Neural cell (in vitro differentiated cells): ENCODE results near the gene IYD. TPM values are rescaled to one million over a fixed set of nuclear protein-coding genes. Genes with fewer than 3 reads are reported as not detected.

ENCODE experiments used
- H2AFZ ChIP-seq: fragments of 200-600, 300-800 bp; sonication (generic), shearing (Covaris generic); 2 replicates; pipeline ENCODE4 v1.6.0; 2014; ENCODE audit warnings: low read depth, mild to moderate bottlenecking, antibody characterized with exemption, low read length, moderate library complexity
- H3F3A ChIP-seq: fragments of 200-600 bp; shearing (Covaris generic); 2 replicates; pipeline ENCODE4 v1.6.1; 2016; ENCODE audit warnings: mild to moderate bottlenecking, moderate library complexity, mixed read lengths, antibody characterized with exemption, low read length; ENCODE audit not compliant: insufficient read depth, poor library complexity, severe bottlenecking
- H3K27ac ChIP-seq: fragments of 200-600, 300-800 bp; sonication (generic), shearing (Covaris generic); 2 replicates; pipeline ENCODE4 v1.5.1; 2014; ENCODE audit warnings: mild to moderate bottlenecking, low read length, moderate library complexity
- H3K27me3 ChIP-seq: fragments of 300-800, 200-600 bp; sonication (generic), shearing (Covaris generic); 2 replicates; pipeline ENCODE4 v1.6.0; 2014; ENCODE audit warnings: mild to moderate bottlenecking, low read depth, low read length, moderate library complexity; ENCODE audit not compliant: insufficient read depth
- H3K36me3 ChIP-seq: fragments of 300-800, 200-600 bp; sonication (generic), shearing (Covaris generic); 2 replicates; pipeline ENCODE4 v1.5.1; 2014; ENCODE audit warnings: mild to moderate bottlenecking, antibody characterized with exemption, low read length, moderate library complexity; ENCODE audit not compliant: insufficient read depth
- H3K4me2 ChIP-seq: fragments of 300-800, 200-600 bp; sonication (generic), shearing (Covaris generic); 2 replicates; pipeline ENCODE4 v1.6.0; 2014; ENCODE audit warnings: mild to moderate bottlenecking, low read length
- H3K4me3 ChIP-seq: fragments of 300-800, 200-600 bp; sonication (generic), shearing (Covaris generic); 2 replicates; pipeline ENCODE4 v1.5.1; 2014; ENCODE audit warnings: mild to moderate bottlenecking, low read length, moderate library complexity
- H3K79me2 ChIP-seq: fragments of 200-600 bp; shearing (Covaris generic); replicated peaks from 2 replicates; pipeline ENCODE4 v1.6.0; 2014; ENCODE audit warnings: mild to moderate bottlenecking, low read length, moderate library complexity; ENCODE audit not compliant: insufficient read depth
- H3K9ac ChIP-seq: fragments of 300-800, 200-600 bp; sonication (generic), shearing (Covaris generic); 2 replicates; pipeline ENCODE4 v1.6.1; 2016; ENCODE audit warnings: mild to moderate bottlenecking, low read length, mixed read lengths
- H3K9me2 ChIP-seq: fragments of 200-600 bp; shearing (Covaris generic); 2 replicates; pipeline ENCODE4 v1.6.1; 2016; ENCODE audit warnings: mild to moderate bottlenecking, low read length, mixed read lengths; ENCODE audit not compliant: insufficient read depth
- H3K9me3 ChIP-seq: fragments of 200-600, 300-800 bp; sonication (generic), shearing (Covaris generic); 2 replicates; pipeline ENCODE4 v1.6.1; 2016; ENCODE audit warnings: mild to moderate bottlenecking, mixed run types, low read length, moderate library complexity, mixed read lengths
- H4K20me1 ChIP-seq: fragments of 200-600 bp; shearing (Covaris generic); 2 replicates; pipeline ENCODE4 v1.6.1; 2016; ENCODE audit warnings: mild to moderate bottlenecking, mixed run types; ENCODE audit not compliant: insufficient read depth
- CTCF ChIP-seq: fragments of 450-650 bp; IDR thresholded peaks from 2 replicates; pipeline ENCODE4 v1.5.1; 2014; ENCODE audit warnings: antibody characterized with exemption, mild to moderate bottlenecking, moderate library complexity; ENCODE audit not compliant: poor library complexity, severe bottlenecking
- EP300 ChIP-seq: fragments of 450-650 bp; conservative IDR thresholded peaks from 2 replicates; pipeline ENCODE4 v1.6.1; 2014; ENCODE audit warnings: antibody characterized with exemption, mild to moderate bottlenecking, moderate library complexity; ENCODE audit not compliant: poor library complexity, severe bottlenecking
- EZH2 ChIP-seq: fragments of 200-600, 300-800 bp; shearing (Covaris generic), sonication (generic); IDR thresholded peaks from 2 replicates; pipeline ENCODE4 v1.6.1; 2014; ENCODE audit warnings: antibody characterized with exemption, low read length, borderline replicate concordance, mild to moderate bottlenecking; ENCODE audit not compliant: insufficient read depth, poor library complexity, severe bottlenecking
- MXI1 ChIP-seq: fragments of 450-650 bp; conservative IDR thresholded peaks from 2 replicates; pipeline ENCODE4 v1.6.1; 2014; ENCODE audit warnings: antibody characterized with exemption, mild to moderate bottlenecking; ENCODE audit not compliant: poor library complexity, severe bottlenecking
- POLR2AphosphoS5 ChIP-seq: IDR thresholded peaks from 2 replicates; pipeline ENCODE4 v1.6.1; 2012
- RAD21 ChIP-seq: fragments of 450-650 bp; conservative IDR thresholded peaks from 2 replicates; pipeline ENCODE4 v1.6.1; 2014; ENCODE audit warnings: antibody characterized with exemption, mild to moderate bottlenecking, moderate library complexity
- REST ChIP-seq: IDR thresholded peaks from 2 replicates; pipeline ENCODE4 v1.6.1; 2012; ENCODE audit warnings: borderline replicate concordance
- SMC3 ChIP-seq: fragments of 450-650 bp; conservative IDR thresholded peaks from 2 replicates; pipeline ENCODE4 v1.6.1; 2014; ENCODE audit warnings: antibody characterized with exemption, mild to moderate bottlenecking, moderate library complexity; ENCODE audit not compliant: poor library complexity
- TAF1 ChIP-seq: IDR thresholded peaks from 2 replicates; pipeline ENCODE4 v1.6.1; 2012; ENCODE audit warnings: low read depth
- polyA plus RNA-seq: library from polyadenylated mRNA; depleted of rRNA; stranded (reverse); fragments of >200 nt; gene quantifications from 2 replicates; pipeline ENCODE4 v1.2.3, GENCODE V29; 2014

Gene IYD
- polyA plus RNA-seq, 1 donor from 2014 or later: not detected

- no peaks in the 10 kb centered on the region for H4K20me1 ChIP-seq
- no peak overlapping the region for H3K27ac ChIP-seq
- H3K4me2 ChIP-seq: no peak overlapping the region
- no peaks in the 10 kb centered on the region for H3K9me2 ChIP-seq
- no peaks in the 10 kb centered on the region for H3K36me3 ChIP-seq
- H3F3A ChIP-seq: no peaks in the 10 kb centered on the region
- no peaks in the 10 kb centered on the region for H3K27me3 ChIP-seq
- H3K9ac ChIP-seq: no peak overlapping the region
- TF ChIP-seq EZH2 (no peak), EP300 (no peak), RAD21 (no peak), MXI1 (no peak), TAF1 (no peak), SMC3 (no peak), REST (no peak), CTCF (no peak), POLR2AphosphoS5 (no peak)
- H3K4me3 ChIP-seq: no peak overlapping the region
- no peak overlapping the region for H2AFZ ChIP-seq
- no peaks in the 10 kb centered on the region for H3K9me3 ChIP-seq
- H3K79me2 ChIP-seq: no peaks in the 10 kb centered on the region
These were observed 59.0 kb downstream of the IYD start for GRCh38 chr6:150427843-150428242.

- no peak overlapping the region for H2AFZ ChIP-seq
- no peaks in the 10 kb centered on the region for H4K20me1 ChIP-seq
- no peak overlapping the region for H3K4me2 ChIP-seq
- no peaks in the 10 kb centered on the region for H3K9me3 ChIP-seq
- no peaks in the 10 kb centered on the region for H3K36me3 ChIP-seq
- H3K27ac ChIP-seq: no peak overlapping the region
- no peaks in the 10 kb centered on the region for H3K27me3 ChIP-seq
- no peak for TF ChIP-seq CTCF
- TF ChIP-seq EP300: no peak
- no peak for TF ChIP-seq MXI1
- TF ChIP-seq POLR2AphosphoS5: no peak
- TF ChIP-seq TAF1: no peak
- no peak for TF ChIP-seq SMC3
- no peak for TF ChIP-seq REST
- no peak for TF ChIP-seq EZH2
- TF ChIP-seq RAD21: no peak
- no peaks in the 10 kb centered on the region for H3K9me2 ChIP-seq
- no peaks in the 10 kb centered on the region for H3F3A ChIP-seq
- H3K9ac ChIP-seq: no peak overlapping the region
- no peak overlapping the region for H3K4me3 ChIP-seq
- no peaks in the 10 kb centered on the region for H3K79me2 ChIP-seq
These were observed 62.0 kb downstream of the IYD start for GRCh38 chr6:150430815-150431214.
